Measurements from ENCODE around the gene TNFRSF9. TPM values are rescaled to one million over a fixed set of nuclear protein-coding genes. Genes with fewer than 3 reads are reported as not detected.

TNFRSF9 gene
- total and polyA plus RNA-seq, 2 experiments from 2014 or later: not detected

- no peak overlapping the region for H3K4me2 ChIP-seq
- no peaks in the 10 kb centered on the region for H3K36me3 ChIP-seq (ENCODE audit: insufficient read depth)
- H3K9me2 ChIP-seq (ENCODE audit: insufficient read depth): no peaks in the 10 kb centered on the region
- no peaks in the 10 kb centered on the region for H3K27me3 ChIP-seq (ENCODE audit: insufficient read depth)
- H3K27ac Mint-ChIP-seq: no peak overlapping the region
- DNase-seq (ENCODE audit: low spot score) (no peak), ATAC-seq (no peak)
- H3K4me1 Mint-ChIP-seq: no peaks in the 10 kb centered on the region
- no peak overlapping the region for H3K4me3 ChIP-seq
- no peak overlapping the region for H3K27ac ChIP-seq (ENCODE audit: low read depth)
- no peaks in the 10 kb centered on the region for H4K20me1 ChIP-seq (replicated peaks; ENCODE audit: insufficient read depth)
- 0 out of 2 replicates have a peak, but pooled peaks cover 3% of the 10 kb centered on the region for H3K4me1 ChIP-seq (ENCODE audit: insufficient read depth)
- no peak overlapping the region for H3K4me3 Mint-ChIP-seq
- H3K79me2 ChIP-seq (replicated peaks; ENCODE audit: insufficient read depth): no peaks in the 10 kb centered on the region
- peak overlapping the region; percentile 10; the same call in 1 of the 2 replicates for H2AFZ ChIP-seq
- H3K27me3 Mint-ChIP-seq (ENCODE audit: insufficient read depth, low read depth, poor library complexity): peaks cover 3% of the 10 kb centered on the region
- H3F3A ChIP-seq (replicated peaks; ENCODE audit: low read depth): no peaks in the 10 kb centered on the region
- no peaks in the 10 kb centered on the region for H3K36me3 Mint-ChIP-seq (ENCODE audit: low read depth)
- TF ChIP-seq EZH2phosphoT487 (IDR thresholded peaks at IDR 0.05; ENCODE audit: unreplicated experiment) (no peak), POLR2AphosphoS5 (IDR thresholded peaks at IDR 0.05; ENCODE audit: low read depth) (no peak), ETS1 (IDR thresholded peaks at IDR 0.05) (no peak), ZNF331 (CRISPR knock-in tag; IDR thresholded peaks at IDR 0.05; ENCODE audit: low read depth) (no peak), CREB1 (CRISPR knock-in tag; IDR thresholded peaks at IDR 0.05; ENCODE audit: low read depth) (no peak), ZNF462 (CRISPR knock-in tag; IDR thresholded peaks at IDR 0.05) (no peak), ZNF114 (CRISPR knock-in tag; IDR thresholded peaks at IDR 0.05) (no peak), EZH2 (IDR thresholded peaks at IDR 0.05; ENCODE audit: low read depth, unreplicated experiment) (no peak), REST (IDR thresholded peaks at IDR 0.05; ENCODE audit: unreplicated experiment) (no peak), JUNB (IDR thresholded peaks at IDR 0.05; ENCODE audit: unreplicated experiment) (no peak), NANOG (IDR thresholded peaks at IDR 0.05; ENCODE audit: borderline replicate concordance) (no peak), CTCF (conservative IDR thresholded peaks at IDR 0.05; ENCODE audit: low read depth in 2 of 2) (no peak), STAT1 (IDR thresholded peaks at IDR 0.05; ENCODE audit: unreplicated experiment) (no peak)
- H3K9me3 Mint-ChIP-seq: no peaks in the 10 kb centered on the region
Observed at GRCh38 chr1:7898962-7899361, 41.7 kb downstream of the TNFRSF9 start.

Data from GM23338 (cell line).